ENCODE data around the gene SRRM5.
A peak's percentile ranks its signal among the peaks of the same experiment; 100 is the strongest.
"Not testable (repeated sequence)": the region's sequence is repeated elsewhere in the genome, so short reads cannot be mapped to it uniquely, and the experiment has no call there.

Gene SRRM5

GRCh38 chr19:43616306-43616705 lies 4.4 kb downstream of the SRRM5 start:
- no peak for ATAC-seq

GRCh38 chr19:43616954-43617353 lies 5.1 kb downstream of the SRRM5 start:
- ATAC-seq = no peak

- peak; percentile 38 to 50 for ATAC-seq
These were observed 7.0 kb downstream of the SRRM5 start for GRCh38 chr19:43618921-43619261.

- ATAC-seq = peak; percentile 89 to 94
These were observed 7.6 kb downstream of the SRRM5 start, which contains the start of gene ZNF428 for GRCh38 chr19:43619262-43620060. ZNF428 (minus strand) TSS chr19:43619629; CDS start chr19:43614304, 5,325 bp downstream.

GRCh38 chr19:43620061-43621001 lies 8.4 kb downstream of the SRRM5 start:
- no peak for ATAC-seq

GRCh38 chr19:43622070-43622469 lies 10.2 kb downstream of the SRRM5 start:
- ATAC-seq = no peak

GRCh38 chr19:43622956-43623355 lies 11.1 kb downstream of the SRRM5 start:
- ATAC-seq = no peak

GRCh38 chr19:43623889-43624670 lies 12.2 kb downstream of the SRRM5 start:
- ATAC-seq = no peak

- ATAC-seq = peak; percentile 80 to 88
These were observed 13.0 kb downstream of the SRRM5 start for GRCh38 chr19:43624933-43625332.

GRCh38 chr19:43625918-43626579 lies 14.2 kb downstream of the SRRM5 start:
- ATAC-seq = no peak

- ATAC-seq = no peak
These were observed 14.9 kb downstream of the SRRM5 start for GRCh38 chr19:43626838-43627237.

- ATAC-seq = no peak
These were observed 16.9 kb downstream of the SRRM5 start for GRCh38 chr19:43628646-43629326.

GRCh38 chr19:43631491-43631890 lies 19.6 kb downstream of the SRRM5 start:
- ATAC-seq = no peak

- ATAC-seq = no peak
These were observed 21.6 kb downstream of the SRRM5 start for GRCh38 chr19:43633520-43633919.

- ATAC-seq = no peak
These were observed 22.2 kb downstream of the SRRM5 start for GRCh38 chr19:43634068-43634467.

GRCh38 chr19:43634506-43634871 lies 22.6 kb downstream of the SRRM5 start:
- no peak for ATAC-seq

- ATAC-seq = no peak
These were observed 23.1 kb downstream of the SRRM5 start for GRCh38 chr19:43634872-43635560.

GRCh38 chr19:43635561-43635940 lies 23.7 kb downstream of the SRRM5 start:
- not testable (repeated sequence) for ATAC-seq

- ATAC-seq = no peak
These were observed 24.3 kb downstream of the SRRM5 start for GRCh38 chr19:43636121-43636683.

GRCh38 chr19:43638214-43638994 lies 26.5 kb downstream of the SRRM5 start:
- no peak for ATAC-seq

All from activated CD4-positive, CD25-positive, alpha-beta regulatory T cell treated with anti-CD3 and anti-CD28 coated beads, Interleukin-2, amount 50 U/mL, for 24 hours (primary cell).